Measurements from ENCODE around the gene MT1HL1.

DNA sequence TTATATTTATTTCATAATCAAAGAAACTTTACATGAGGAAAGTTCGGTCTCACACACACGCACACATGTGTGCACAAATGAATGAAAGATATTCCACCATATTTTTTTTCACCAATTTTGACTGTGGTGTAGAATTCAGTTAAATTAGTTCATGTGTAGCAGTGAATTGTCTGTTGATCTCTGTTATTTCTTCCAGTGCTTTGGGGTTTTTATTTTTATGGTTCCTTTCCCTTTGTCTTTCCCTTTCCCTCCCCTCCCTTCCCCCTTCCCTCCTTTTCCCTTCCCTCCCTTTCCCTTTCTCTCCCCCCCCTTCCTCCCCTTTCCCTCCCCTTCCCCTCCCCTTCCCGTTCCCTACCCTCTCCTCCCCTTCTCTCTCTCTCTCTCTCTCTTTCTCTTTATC lies 46.7 kb upstream of the MT1HL1 start:
- no peak for TF ChIP-seq CTCF (IDR thresholded peaks at IDR 0.05; ENCODE audit: low read depth, low read length)
- TF ChIP-seq MAX (IDR thresholded peaks at IDR 0.05; ENCODE audit: low read depth, low read length), result no peak
- no peak for TF ChIP-seq POLR2A (IDR thresholded peaks at IDR 0.05; ENCODE audit: extremely low read depth, insufficient read length)
- no peak for TF ChIP-seq MYC (IDR thresholded peaks at IDR 0.05; ENCODE audit: low read depth, low read length)

All from NB4 (cell line).